WTC11 (cell line): Measurements from ENCODE around the gene SMOC2. TPM values are rescaled to one million over a fixed set of nuclear protein-coding genes. Genes with fewer than 3 reads are reported as not detected.

Experiments used
- ATAC-seq: fragments of 200-7000 bp; cut with Tn5 transposase; 2 replicates; pipeline ENCODE4 v1.10.0; 2021; ENCODE audit warnings: mild to moderate bottlenecking, moderate library complexity
- CTCF ChIA-PET: fragments of 300-600 bp; sonication (Branson Sonifier 250); formaldehyde crosslinking; loops from one replicate; lab custom pipeline; 2021; ENCODE audit warnings: antibody characterized with exemption; lab: Charles Lee
- POLR2A ChIA-PET: fragments of 350-600 bp; sonication (Branson Sonifier 250); formaldehyde crosslinking; loops from one replicate; lab custom pipeline; 2021; ENCODE audit warnings: antibody characterized with exemption; lab: Charles Lee
- DNase-seq: peaks from one replicate; pipeline ENCODE4 v3.0.0; 2021; ENCODE audit warnings: low spot score
- H3K27ac Mint-ChIP-seq: 2 replicates; pipeline ENCODE4 v1.8.0; 2021; ENCODE audit warnings: mixed read lengths
- H3K27me3 Mint-ChIP-seq: 2 replicates; pipeline ENCODE4 v1.8.0; 2021; ENCODE audit warnings: low read depth, mild to moderate bottlenecking, moderate library complexity, mixed read lengths
- H3K36me3 Mint-ChIP-seq: 2 replicates; pipeline ENCODE4 v1.8.0; 2021; ENCODE audit warnings: mixed read lengths
- H3K4me1 Mint-ChIP-seq: 2 replicates; pipeline ENCODE4 v1.8.0; 2022; ENCODE audit warnings: mixed read lengths
- H3K4me3 Mint-ChIP-seq: 2 replicates; pipeline ENCODE4 v1.8.0; 2021; ENCODE audit warnings: mild to moderate bottlenecking, moderate library complexity, mixed read lengths
- H3K9me3 Mint-ChIP-seq: 2 replicates; pipeline ENCODE4 v1.8.0; 2021; ENCODE audit warnings: mixed read lengths
- FOXP1 ChIP-seq: sonication (generic); formaldehyde crosslinking; IDR thresholded peaks from 2 replicates; pipeline ENCODE4 v1.8.0; 2022; ENCODE audit warnings: missing genetic modification reagents, mild to moderate bottlenecking, moderate library complexity, borderline replicate concordance
- GABPB1 ChIP-seq: sonication (generic); formaldehyde crosslinking; IDR thresholded peaks from 2 replicates; pipeline ENCODE4 v1.8.1; 2023; ENCODE audit warnings: mild to moderate bottlenecking, missing genetic modification reagents
- MXD4 ChIP-seq: fragments of 250-450 bp; sonication (Bioruptor Pico); IDR thresholded peaks from 2 replicates; pipeline ENCODE4 v1.8.0; 2021; ENCODE audit warnings: mild to moderate bottlenecking, moderate library complexity, borderline replicate concordance
- RELA ChIP-seq: sonication (generic); formaldehyde crosslinking; IDR thresholded peaks from 2 replicates; pipeline ENCODE4 v1.8.1; 2022; ENCODE audit warnings: missing genetic modification reagents, mild to moderate bottlenecking, borderline replicate concordance
- TEAD1 ChIP-seq: sonication (generic); formaldehyde crosslinking; IDR thresholded peaks from 2 replicates; pipeline ENCODE4 v1.8.0; 2022; ENCODE audit warnings: mild to moderate bottlenecking, missing genetic modification reagents
- ZNF121 ChIP-seq: sonication (generic); formaldehyde crosslinking; IDR thresholded peaks from 2 replicates; pipeline ENCODE4 v1.8.0; 2023; ENCODE audit warnings: missing genetic modification reagents
- ZNF263 ChIP-seq: sonication (generic); formaldehyde crosslinking; IDR thresholded peaks from 2 replicates; pipeline ENCODE4 v1.8.1; 2022; ENCODE audit warnings: low read depth, mild to moderate bottlenecking, moderate library complexity, missing genetic modification reagents
- ZNF423 ChIP-seq: fragments of 250-450 bp; sonication (Bioruptor Pico); IDR thresholded peaks from 2 replicates; pipeline ENCODE4 v2.1.2; 2022; ENCODE audit warnings: mild to moderate bottlenecking, moderate library complexity
- ZNF671 ChIP-seq: fragments of 250-450 bp; sonication (Bioruptor Pico); IDR thresholded peaks from 2 replicates; pipeline ENCODE4 v1.8.0; 2021; ENCODE audit warnings: mild to moderate bottlenecking
- total RNA-seq: library from RNA; stranded (reverse); gene quantifications from 3 replicates; pipeline ENCODE4 v1.2.3, GENCODE V29; 2021
- TF ChIP-seq, protein P1 (sequence below): sonication (generic); formaldehyde crosslinking; IDR thresholded peaks from 2 replicates; pipeline ENCODE4 v1.8.1; 2023; ENCODE audit warnings: mild to moderate bottlenecking, missing genetic modification reagents
- TF ChIP-seq, protein P2 (sequence below): sonication (generic); formaldehyde crosslinking; IDR thresholded peaks from 2 replicates; pipeline ENCODE4 v1.8.1; 2023; ENCODE audit warnings: mild to moderate bottlenecking, moderate library complexity, missing genetic modification reagents
- TF ChIP-seq, protein P3 (sequence below): sonication (generic); formaldehyde crosslinking; IDR thresholded peaks from 2 replicates; pipeline ENCODE4 v1.8.1; 2022; ENCODE audit warnings: low read depth, mild to moderate bottlenecking, moderate library complexity, missing genetic modification reagents, borderline replicate concordance
- TF ChIP-seq, protein P4 (sequence below): fragments of 250-450 bp; sonication (Bioruptor Pico); conservative IDR thresholded peaks from 2 replicates; pipeline ENCODE4 v1.9.0; 2021; ENCODE audit warnings: mild to moderate bottlenecking
- TF ChIP-seq, protein P5 (sequence below): fragments of 250-450 bp; sonication (Bioruptor Pico); IDR thresholded peaks from 2 replicates; pipeline ENCODE4 v1.9.0; 2021; ENCODE audit warnings: moderate library complexity, mild to moderate bottlenecking, inconsistent platforms, borderline replicate concordance
- TF ChIP-seq, protein P6 (sequence below): sonication (generic); formaldehyde crosslinking; IDR thresholded peaks from 2 replicates; pipeline ENCODE4 v1.8.1; 2023; ENCODE audit warnings: mild to moderate bottlenecking, missing genetic modification reagents, borderline replicate concordance

The SMOC2 gene
- total RNA-seq, 1 experiment from 2014 or later, result 3.9 TPM

DNA sequence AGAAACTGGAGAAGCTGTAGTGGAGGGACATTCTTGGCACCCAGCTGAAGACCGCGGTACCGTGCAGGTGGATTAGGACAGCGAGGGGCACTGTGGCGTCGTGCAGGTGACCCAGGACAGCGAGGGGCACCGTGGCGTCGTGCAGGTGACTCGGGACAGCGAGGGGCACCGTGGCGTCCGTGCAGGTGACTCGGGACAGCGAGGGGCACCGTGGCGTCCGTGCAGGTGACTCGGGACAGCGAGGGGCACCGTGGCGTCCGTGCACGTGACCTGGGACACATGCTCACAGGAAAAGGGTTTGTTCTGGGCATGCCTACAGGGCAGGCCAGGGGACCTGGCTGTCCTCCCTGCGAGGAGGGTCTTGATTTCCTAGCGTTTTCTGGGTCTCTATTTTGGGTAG is 29.2 kb upstream of the SMOC2 start (continued):
- TF ChIP-seq, protein P1, sequence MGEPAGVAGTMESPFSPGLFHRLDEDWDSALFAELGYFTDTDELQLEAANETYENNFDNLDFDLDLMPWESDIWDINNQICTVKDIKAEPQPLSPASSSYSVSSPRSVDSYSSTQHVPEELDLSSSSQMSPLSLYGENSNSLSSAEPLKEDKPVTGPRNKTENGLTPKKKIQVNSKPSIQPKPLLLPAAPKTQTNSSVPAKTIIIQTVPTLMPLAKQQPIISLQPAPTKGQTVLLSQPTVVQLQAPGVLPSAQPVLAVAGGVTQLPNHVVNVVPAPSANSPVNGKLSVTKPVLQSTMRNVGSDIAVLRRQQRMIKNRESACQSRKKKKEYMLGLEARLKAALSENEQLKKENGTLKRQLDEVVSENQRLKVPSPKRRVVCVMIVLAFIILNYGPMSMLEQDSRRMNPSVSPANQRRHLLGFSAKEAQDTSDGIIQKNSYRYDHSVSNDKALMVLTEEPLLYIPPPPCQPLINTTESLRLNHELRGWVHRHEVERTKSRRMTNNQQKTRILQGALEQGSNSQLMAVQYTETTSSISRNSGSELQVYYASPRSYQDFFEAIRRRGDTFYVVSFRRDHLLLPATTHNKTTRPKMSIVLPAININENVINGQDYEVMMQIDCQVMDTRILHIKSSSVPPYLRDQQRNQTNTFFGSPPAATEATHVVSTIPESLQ (CRISPR knock-in tag), result no peak

DNA sequence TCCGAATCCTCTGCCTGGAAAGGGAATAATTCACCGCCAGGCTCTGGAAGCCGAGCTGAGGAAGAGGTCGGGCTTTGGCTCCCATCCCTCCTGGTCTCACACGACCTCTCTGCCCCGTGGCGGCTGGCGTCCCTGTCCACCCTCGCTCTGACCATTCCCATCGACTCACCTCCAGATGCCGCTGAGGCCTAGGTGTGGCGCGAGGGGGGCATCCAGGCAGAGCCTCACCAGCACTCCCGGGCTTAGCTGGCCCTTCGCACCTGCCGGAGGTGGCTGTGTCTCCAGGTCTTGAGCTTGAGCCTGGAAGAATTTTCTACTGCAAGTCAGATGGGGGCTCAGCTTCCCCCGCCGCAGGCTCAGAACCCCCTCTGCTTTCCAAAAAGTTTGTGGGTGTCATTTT is 28.5 kb upstream of the SMOC2 start:
- H3K27me3 Mint-ChIP-seq, result no peaks in the 10 kb centered on the region
- DNase-seq, result no peak
- H3K9me3 Mint-ChIP-seq, result peaks cover 4% of the 10 kb centered on the region; the same call in 1 of the 2 replicates
- H3K4me1 Mint-ChIP-seq, result peaks cover 3% of the 10 kb centered on the region; the same call in 1 of the 2 replicates
- H3K27ac Mint-ChIP-seq, result no peak overlapping the region
- POLR2A ChIA-PET, result no interaction called here
- CTCF ChIA-PET, result no interaction called here
- no peaks in the 10 kb centered on the region for H3K36me3 Mint-ChIP-seq
- 0 out of 2 replicates have a peak, but pooled peaks have one; percentile 34 for TF ChIP-seq RELA (CRISPR knock-in tag)
- TF ChIP-seq, protein P2, sequence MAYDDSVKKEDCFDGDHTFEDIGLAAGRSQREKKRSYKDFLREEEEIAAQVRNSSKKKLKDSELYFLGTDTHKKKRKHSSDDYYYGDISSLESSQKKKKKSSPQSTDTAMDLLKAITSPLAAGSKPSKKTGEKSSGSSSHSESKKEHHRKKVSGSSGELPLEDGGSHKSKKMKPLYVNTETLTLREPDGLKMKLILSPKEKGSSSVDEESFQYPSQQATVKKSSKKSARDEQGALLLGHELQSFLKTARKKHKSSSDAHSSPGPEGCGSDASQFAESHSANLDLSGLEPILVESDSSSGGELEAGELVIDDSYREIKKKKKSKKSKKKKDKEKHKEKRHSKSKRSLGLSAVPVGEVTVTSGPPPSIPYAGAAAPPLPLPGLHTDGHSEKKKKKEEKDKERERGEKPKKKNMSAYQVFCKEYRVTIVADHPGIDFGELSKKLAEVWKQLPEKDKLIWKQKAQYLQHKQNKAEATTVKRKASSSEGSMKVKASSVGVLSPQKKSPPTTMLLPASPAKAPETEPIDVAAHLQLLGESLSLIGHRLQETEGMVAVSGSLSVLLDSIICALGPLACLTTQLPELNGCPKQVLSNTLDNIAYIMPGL (CRISPR knock-in tag), result no peak
- TF ChIP-seq, all 79 proteins: peak for 1
- no peak for ATAC-seq
- no peak overlapping the region for H3K4me3 Mint-ChIP-seq

DNA sequence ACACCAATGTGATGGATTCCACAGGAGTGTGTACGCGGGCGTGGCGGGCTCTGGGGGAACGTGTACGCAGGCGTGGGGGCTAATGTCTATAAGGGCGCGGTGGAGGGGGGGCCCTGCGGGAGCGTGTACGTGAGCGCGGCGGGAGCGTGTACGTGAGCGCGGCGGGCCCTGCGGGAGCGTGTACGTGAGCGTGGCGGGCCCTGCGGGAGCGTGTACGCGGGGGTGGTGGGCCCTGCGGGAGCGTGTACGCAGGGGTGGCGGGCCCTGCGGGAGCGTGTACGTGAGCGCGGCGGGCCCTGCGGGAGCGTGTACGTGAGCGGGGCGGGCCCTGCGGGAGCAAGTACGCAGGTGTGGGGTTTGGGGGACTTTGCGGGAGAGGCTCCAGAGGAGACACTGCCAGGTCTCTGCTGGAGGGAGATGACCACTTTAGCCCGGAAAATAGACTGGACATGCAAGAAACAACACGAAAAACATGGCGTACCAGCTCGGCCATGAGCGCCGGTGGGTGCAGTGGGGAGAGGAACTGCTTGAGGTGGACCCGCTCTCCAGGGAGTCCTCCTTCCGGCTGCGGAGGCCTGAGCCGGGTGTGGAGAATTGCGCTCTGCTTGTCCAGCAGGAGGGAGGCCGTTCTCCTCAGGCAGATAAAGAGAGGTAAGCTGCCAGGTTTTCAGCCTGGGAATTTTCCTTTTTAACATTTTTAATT is 27.8 kb upstream of the SMOC2 start:
- H3K4me1 Mint-ChIP-seq, result peaks cover 10% of the 10 kb centered on the region
- ATAC-seq (no peak), DNase-seq (no peak)
- H3K27ac Mint-ChIP-seq, result no peak overlapping the region
- no peaks in the 10 kb centered on the region for H3K9me3 Mint-ChIP-seq
- TF ChIP-seq, protein P3, sequence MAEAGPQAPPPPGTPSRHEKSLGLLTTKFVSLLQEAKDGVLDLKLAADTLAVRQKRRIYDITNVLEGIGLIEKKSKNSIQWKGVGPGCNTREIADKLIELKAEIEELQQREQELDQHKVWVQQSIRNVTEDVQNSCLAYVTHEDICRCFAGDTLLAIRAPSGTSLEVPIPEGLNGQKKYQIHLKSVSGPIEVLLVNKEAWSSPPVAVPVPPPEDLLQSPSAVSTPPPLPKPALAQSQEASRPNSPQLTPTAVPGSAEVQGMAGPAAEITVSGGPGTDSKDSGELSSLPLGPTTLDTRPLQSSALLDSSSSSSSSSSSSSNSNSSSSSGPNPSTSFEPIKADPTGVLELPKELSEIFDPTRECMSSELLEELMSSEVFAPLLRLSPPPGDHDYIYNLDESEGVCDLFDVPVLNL (CRISPR knock-in tag), result no peak
- H3K27me3 Mint-ChIP-seq, result no peaks in the 10 kb centered on the region
- no peaks in the 10 kb centered on the region for H3K36me3 Mint-ChIP-seq
- no peak overlapping the region for H3K4me3 Mint-ChIP-seq
- ChIA-PET POLR2A (no interaction called here), CTCF (no interaction called here)

DNA sequence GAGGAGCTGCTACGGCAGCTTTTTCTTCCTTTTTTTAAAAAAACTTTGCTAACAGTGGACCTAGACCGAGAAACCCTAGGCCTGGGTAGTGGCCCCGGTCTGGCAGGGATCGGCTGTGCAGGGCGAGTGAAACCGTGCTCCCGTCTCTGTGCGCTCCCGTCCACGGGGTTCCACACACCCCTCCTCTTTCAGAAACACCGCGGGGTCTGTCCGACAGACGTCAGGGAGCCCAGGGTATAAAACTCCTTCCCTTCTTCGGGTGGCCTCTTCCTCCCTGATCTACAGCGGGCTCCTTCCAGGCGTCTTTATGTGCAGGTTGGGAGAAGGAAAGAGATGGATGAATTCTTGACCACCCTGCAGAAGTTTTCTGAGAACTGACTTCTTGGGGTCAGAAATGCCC is 27.1 kb upstream of the SMOC2 start:
- no peaks in the 10 kb centered on the region for H3K27me3 Mint-ChIP-seq
- H3K36me3 Mint-ChIP-seq, result no peaks in the 10 kb centered on the region
- no peaks in the 10 kb centered on the region for H3K9me3 Mint-ChIP-seq
- H3K4me1 Mint-ChIP-seq, result peaks cover 16% of the 10 kb centered on the region
- ATAC-seq (no peak), DNase-seq (no peak)
- no peak overlapping the region for H3K4me3 Mint-ChIP-seq
- ChIA-PET CTCF (no interaction called here), POLR2A (no interaction called here)
- no peak overlapping the region for H3K27ac Mint-ChIP-seq
- TF ChIP-seq FOXP1 (no peak), GABPB1 (CRISPR knock-in tag) (no peak), ZNF263 (CRISPR knock-in tag) (no peak), TEAD1 (CRISPR knock-in tag) (no peak), ZNF121 (CRISPR knock-in tag) (no peak), ZNF423 (CRISPR knock-in tag) (no peak), MXD4 (CRISPR knock-in tag) (no peak), ZNF671 (CRISPR knock-in tag) (no peak)
- TF ChIP-seq, protein P4, sequence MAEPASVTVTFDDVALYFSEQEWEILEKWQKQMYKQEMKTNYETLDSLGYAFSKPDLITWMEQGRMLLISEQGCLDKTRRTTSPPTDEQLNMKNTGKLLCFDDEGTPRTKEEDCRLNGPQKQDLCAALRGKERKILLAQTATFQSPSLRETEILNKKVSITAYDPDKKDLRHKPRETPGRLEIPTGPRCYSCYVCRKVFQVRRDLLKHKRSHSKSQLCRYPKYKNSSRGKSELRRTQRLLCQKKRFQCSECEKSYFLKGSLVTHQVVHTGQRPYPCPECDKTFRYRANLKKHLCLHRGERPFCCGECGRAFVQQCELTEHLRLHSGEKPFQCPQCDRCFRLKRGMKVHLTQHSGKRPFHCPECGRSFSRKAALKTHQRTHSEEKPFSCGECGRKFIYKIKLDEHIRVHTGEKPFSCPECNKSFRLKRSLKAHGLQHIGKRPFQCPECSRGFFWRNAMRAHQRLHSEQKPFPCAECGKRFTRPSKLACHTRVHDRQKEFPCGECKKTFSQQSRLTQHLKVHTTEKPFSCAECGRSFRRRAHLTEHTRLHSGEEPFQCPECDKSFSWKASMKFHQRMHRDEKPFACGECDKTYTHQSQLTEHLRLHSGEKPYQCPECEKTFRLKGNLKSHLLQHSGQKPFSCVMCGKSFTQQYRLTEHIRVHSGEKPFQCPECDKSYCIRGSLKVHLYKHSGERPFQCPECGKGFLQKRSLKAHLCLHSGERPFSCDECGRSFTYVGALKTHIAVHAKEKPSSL (CRISPR knock-in tag), result no peak
- TF ChIP-seq, protein P5, sequence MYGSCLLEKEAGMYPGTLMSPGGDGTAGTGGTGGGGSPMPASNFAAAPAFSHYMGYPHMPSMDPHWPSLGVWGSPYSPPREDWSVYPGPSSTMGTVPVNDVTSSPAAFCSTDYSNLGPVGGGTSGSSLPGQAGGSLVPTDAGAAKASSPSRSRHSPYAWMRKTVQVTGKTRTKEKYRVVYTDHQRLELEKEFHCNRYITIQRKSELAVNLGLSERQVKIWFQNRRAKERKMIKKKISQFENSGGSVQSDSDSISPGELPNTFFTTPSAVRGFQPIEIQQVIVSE, result no peak
- TF ChIP-seq, protein P3 (CRISPR knock-in tag), result no peak
- TF ChIP-seq, protein P6, sequence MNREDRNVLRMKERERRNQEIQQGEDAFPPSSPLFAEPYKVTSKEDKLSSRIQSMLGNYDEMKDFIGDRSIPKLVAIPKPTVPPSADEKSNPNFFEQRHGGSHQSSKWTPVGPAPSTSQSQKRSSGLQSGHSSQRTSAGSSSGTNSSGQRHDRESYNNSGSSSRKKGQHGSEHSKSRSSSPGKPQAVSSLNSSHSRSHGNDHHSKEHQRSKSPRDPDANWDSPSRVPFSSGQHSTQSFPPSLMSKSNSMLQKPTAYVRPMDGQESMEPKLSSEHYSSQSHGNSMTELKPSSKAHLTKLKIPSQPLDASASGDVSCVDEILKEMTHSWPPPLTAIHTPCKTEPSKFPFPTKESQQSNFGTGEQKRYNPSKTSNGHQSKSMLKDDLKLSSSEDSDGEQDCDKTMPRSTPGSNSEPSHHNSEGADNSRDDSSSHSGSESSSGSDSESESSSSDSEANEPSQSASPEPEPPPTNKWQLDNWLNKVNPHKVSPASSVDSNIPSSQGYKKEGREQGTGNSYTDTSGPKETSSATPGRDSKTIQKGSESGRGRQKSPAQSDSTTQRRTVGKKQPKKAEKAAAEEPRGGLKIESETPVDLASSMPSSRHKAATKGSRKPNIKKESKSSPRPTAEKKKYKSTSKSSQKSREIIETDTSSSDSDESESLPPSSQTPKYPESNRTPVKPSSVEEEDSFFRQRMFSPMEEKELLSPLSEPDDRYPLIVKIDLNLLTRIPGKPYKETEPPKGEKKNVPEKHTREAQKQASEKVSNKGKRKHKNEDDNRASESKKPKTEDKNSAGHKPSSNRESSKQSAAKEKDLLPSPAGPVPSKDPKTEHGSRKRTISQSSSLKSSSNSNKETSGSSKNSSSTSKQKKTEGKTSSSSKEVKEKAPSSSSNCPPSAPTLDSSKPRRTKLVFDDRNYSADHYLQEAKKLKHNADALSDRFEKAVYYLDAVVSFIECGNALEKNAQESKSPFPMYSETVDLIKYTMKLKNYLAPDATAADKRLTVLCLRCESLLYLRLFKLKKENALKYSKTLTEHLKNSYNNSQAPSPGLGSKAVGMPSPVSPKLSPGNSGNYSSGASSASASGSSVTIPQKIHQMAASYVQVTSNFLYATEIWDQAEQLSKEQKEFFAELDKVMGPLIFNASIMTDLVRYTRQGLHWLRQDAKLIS (CRISPR knock-in tag), result no peak
